Smooth muscle cell (in vitro differentiated cells): ENCODE measurements around the gene CATSPER4. TPM values are rescaled to one million over a fixed set of nuclear protein-coding genes. Genes with fewer than 3 reads are reported as not detected.
A peak's percentile ranks its signal among the peaks of the same experiment; 100 is the strongest.

Source experiments
- DNase-seq: peaks from one replicate; lab custom pipeline; 2025; ENCODE audit not compliant: unreplicated experiment; lab: John Stamatoyannopoulos, UW
- H2AFZ ChIP-seq: fragments of 200-600 bp; sonication (generic); 2 replicates; pipeline ENCODE4 v1.6.0; 2016; ENCODE audit warnings: antibody characterized with exemption, low read depth, mild to moderate bottlenecking
- H3F3A ChIP-seq: fragments of 200-600 bp; sonication (generic); 2 replicates; pipeline ENCODE4 v1.6.0; 2017; ENCODE audit warnings: antibody characterized with exemption, low read depth
- H3K27ac ChIP-seq: fragments of 200-600 bp; sonication (generic); 2 replicates; pipeline ENCODE4 v1.5.1; 2016; ENCODE audit warnings: low read depth, mild to moderate bottlenecking
- H3K27me3 ChIP-seq: fragments of 200-600 bp; sonication (generic); 2 replicates; pipeline ENCODE4 v1.6.1; 2016; ENCODE audit warnings: low read depth, mild to moderate bottlenecking
- H3K36me3 ChIP-seq: fragments of 200-600 bp; sonication (generic); 2 replicates; pipeline ENCODE4 v1.5.1; 2016; ENCODE audit warnings: low read depth
- H3K4me1 ChIP-seq: fragments of 200-600 bp; sonication (generic); 2 replicates; pipeline ENCODE4 v1.5.1; 2016; ENCODE audit warnings: low read depth
- H3K4me2 ChIP-seq: fragments of 200-600 bp; sonication (generic); 2 replicates; pipeline ENCODE4 v1.6.0; 2016; ENCODE audit warnings: mild to moderate bottlenecking
- H3K4me3 ChIP-seq: fragments of 200-600 bp; sonication (generic); 2 replicates; pipeline ENCODE4 v1.5.1; 2016; ENCODE audit warnings: mild to moderate bottlenecking
- H3K79me2 ChIP-seq: fragments of 200-600 bp; sonication (generic); 2 replicates; pipeline ENCODE4 v1.6.0; 2016; ENCODE audit warnings: low read depth, mild to moderate bottlenecking
- H3K9ac ChIP-seq: fragments of 200-600 bp; sonication (generic); 2 replicates; pipeline ENCODE4 v1.6.0; 2016; ENCODE audit warnings: low read depth
- H3K9me3 ChIP-seq: fragments of 200-600 bp; sonication (generic); replicated peaks from 2 replicates; pipeline ENCODE4 v1.5.1; 2016; ENCODE audit warnings: low read depth
- H4K20me1 ChIP-seq: fragments of 200-600 bp; sonication (generic); 2 replicates; pipeline ENCODE4 v1.6.0; 2016; ENCODE audit warnings: low read depth
- WGBS: methylation state at CpG from one replicate; pipeline ENCODE4 v1.1.7; 2016; ENCODE audit warnings: low lambda C conversion rate; 5-methylcytosine and 5-hydroxymethylcytosine counted together
- polyA plus RNA-seq: library from polyadenylated mRNA; unstranded; fragments of >200 nt; fragmentation: Nextera tagmentation; extraction: Ambion mirVana; gene quantifications from 2 replicates; pipeline ENCODE4 v1.2.1, GENCODE V29; 2016
- total RNA-seq: library from RNA; depleted of rRNA; stranded (reverse); fragments of >200 nt; gene quantifications from 2 replicates; pipeline ENCODE4 v1.2.3, GENCODE V29; 2014
- TF ChIP-seq, protein P1 (sequence below): fragments of 200-600 bp; sonication (generic); IDR thresholded peaks from 2 replicates; pipeline ENCODE4 v1.5.1; 2017; ENCODE audit warnings: borderline replicate concordance, mild to moderate bottlenecking, antibody characterized with exemption; ENCODE audit not compliant: insufficient read depth, poor library complexity, severe bottlenecking

The CATSPER4 gene
- total and polyA plus RNA-seq, 2 experiments from 2014 or later: not detected

DNA sequence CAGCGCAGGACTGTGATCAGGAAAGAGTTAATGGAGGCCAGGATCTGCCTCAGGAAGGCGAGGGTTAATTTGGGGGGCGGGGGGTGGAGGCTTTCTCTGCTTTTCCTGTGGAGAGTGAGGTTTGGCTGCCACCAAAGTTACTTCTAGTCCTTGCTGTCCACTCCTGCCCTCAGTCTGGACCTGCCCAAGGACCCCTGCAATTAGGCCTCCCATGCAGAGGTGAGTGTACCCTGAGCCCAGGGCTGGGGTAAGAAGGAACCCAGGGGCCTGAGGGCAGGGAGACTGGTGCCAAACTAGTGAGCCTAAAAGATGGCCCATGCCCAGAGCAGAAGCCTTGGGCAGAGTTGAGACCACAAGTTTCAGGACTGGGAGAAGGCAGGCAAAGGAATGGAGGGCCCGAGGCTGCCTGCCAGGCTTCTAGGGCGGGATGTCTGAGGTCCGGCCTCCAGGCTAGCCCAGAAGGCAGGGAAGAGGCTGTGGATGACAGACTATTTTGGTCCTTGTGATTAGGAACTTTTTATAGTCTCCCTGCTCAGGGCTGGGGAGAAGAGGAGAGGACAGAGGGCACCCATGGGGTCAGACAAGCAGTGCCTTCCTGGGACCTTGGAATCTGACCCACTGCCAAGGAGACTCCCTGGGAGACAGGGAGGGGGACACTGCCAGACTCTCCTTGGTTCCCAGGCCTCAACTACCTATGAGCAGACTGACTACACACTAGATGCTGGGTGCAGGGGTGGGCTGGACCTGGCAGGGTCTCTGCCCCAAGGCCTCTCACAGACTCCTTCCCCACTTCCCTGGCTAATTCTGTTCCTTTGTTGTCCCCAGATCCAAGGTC, 31.3 kb upstream of the CATSPER4 start, which contains the start of gene FAM110D:
Gene FAM110D (plus strand): TSS at position 172 of the 835 bp plus-strand sequence. CDS start 2,213 bp downstream, outside the sequence.
- Histone ChIP-seq H3K79me2 (no peaks in the 10 kb centered on the region), H3K4me1 (peaks cover 31% of the 10 kb centered on the region), H3K27me3 (peaks cover 12% of the 10 kb centered on the region), H3F3A (no peaks in the 10 kb centered on the region), H4K20me1 (no peaks in the 10 kb centered on the region), H2AFZ (no peak within 1 kb of the TSS), H3K36me3 (no peaks in the 10 kb centered on the region), H3K27ac (no peak within 1 kb of the TSS), H3K9ac (no peak within 1 kb of the TSS), H3K9me3 (no peaks in the 10 kb centered on the region), H3K4me2 (no peak within 1 kb of the TSS), H3K4me3 (no peak within 1 kb of the TSS)
- TF ChIP-seq, protein P1, sequence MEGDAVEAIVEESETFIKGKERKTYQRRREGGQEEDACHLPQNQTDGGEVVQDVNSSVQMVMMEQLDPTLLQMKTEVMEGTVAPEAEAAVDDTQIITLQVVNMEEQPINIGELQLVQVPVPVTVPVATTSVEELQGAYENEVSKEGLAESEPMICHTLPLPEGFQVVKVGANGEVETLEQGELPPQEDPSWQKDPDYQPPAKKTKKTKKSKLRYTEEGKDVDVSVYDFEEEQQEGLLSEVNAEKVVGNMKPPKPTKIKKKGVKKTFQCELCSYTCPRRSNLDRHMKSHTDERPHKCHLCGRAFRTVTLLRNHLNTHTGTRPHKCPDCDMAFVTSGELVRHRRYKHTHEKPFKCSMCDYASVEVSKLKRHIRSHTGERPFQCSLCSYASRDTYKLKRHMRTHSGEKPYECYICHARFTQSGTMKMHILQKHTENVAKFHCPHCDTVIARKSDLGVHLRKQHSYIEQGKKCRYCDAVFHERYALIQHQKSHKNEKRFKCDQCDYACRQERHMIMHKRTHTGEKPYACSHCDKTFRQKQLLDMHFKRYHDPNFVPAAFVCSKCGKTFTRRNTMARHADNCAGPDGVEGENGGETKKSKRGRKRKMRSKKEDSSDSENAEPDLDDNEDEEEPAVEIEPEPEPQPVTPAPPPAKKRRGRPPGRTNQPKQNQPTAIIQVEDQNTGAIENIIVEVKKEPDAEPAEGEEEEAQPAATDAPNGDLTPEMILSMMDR: no peak
- DNase-seq: no peak
- WGBS: 33% methylated on average over 6 of the region's 6 CpGs

GRCh38 chr1:26159743-26160039, 30.7 kb upstream of the CATSPER4 start:
- H3K4me1 ChIP-seq: peaks cover 26% of the 10 kb centered on the region

GRCh38 chr1:26160527-26161414, 29.6 kb upstream of the CATSPER4 start:
- H3K4me1 ChIP-seq: peaks cover 31% of the 10 kb centered on the region
- TF ChIP-seq, protein P1: no peak
- WGBS: 54% methylated on average over 18 of the region's 18 CpGs
- peak overlapping the region; percentile 91 for H3K4me2 ChIP-seq
- no peaks in the 10 kb centered on the region for H3K79me2 ChIP-seq
- H3K27me3 ChIP-seq: peaks cover 6% of the 10 kb centered on the region
- H3K36me3 ChIP-seq: no peaks in the 10 kb centered on the region
- H3K9me3 ChIP-seq: no peaks in the 10 kb centered on the region
- H3K9ac ChIP-seq: no peak overlapping the region
- H2AFZ ChIP-seq: peak overlapping the region; percentile 96
- H3F3A ChIP-seq: peaks cover 8% of the 10 kb centered on the region
- DNase-seq: no peak
- H4K20me1 ChIP-seq: no peaks in the 10 kb centered on the region
- H3K27ac ChIP-seq: no peak overlapping the region
- H3K4me3 ChIP-seq: peak overlapping the region; percentile 50

More at GRCh38 chr1:26159743-26160039, 30.7 kb upstream of the CATSPER4 start:
- H3K4me3 ChIP-seq: no peak overlapping the region
- TF ChIP-seq, protein P1: no peak
- H3K27ac ChIP-seq: no peak overlapping the region
- peaks cover 12% of the 10 kb centered on the region for H3K27me3 ChIP-seq
- no peak for DNase-seq
- no peak overlapping the region for H3K4me2 ChIP-seq
- H3K79me2 ChIP-seq: no peaks in the 10 kb centered on the region
- no peaks in the 10 kb centered on the region for H4K20me1 ChIP-seq
- no peaks in the 10 kb centered on the region for H3K9me3 ChIP-seq
- WGBS: 70% methylated on average over 4 of the region's 4 CpGs
- no peak overlapping the region for H2AFZ ChIP-seq
- H3K36me3 ChIP-seq: no peaks in the 10 kb centered on the region
- no peak overlapping the region for H3K9ac ChIP-seq
- no peaks in the 10 kb centered on the region for H3F3A ChIP-seq
